KMS-11 (cell line): ENCODE data around the gene IER5L.

Experiments used
- H2AFZ ChIP-seq: fragments of 200-600 bp; sonication (generic); 2 replicates; pipeline ENCODE4 v1.6.1; 2016; ENCODE audit warnings: antibody characterized with exemption, mixed run types, low read depth
- H3K27ac ChIP-seq: fragments of 200-600 bp; sonication (generic); 2 replicates; pipeline ENCODE4 v1.6.1; 2016; ENCODE audit warnings: mild to moderate bottlenecking, mixed run types
- H3K27me3 ChIP-seq: fragments of 200-600 bp; sonication (generic); 2 replicates; pipeline ENCODE4 v1.6.1; 2017; ENCODE audit warnings: mild to moderate bottlenecking, low read depth, mixed run types, moderate library complexity; ENCODE audit not compliant: insufficient read depth
- H3K36me3 ChIP-seq: fragments of 200-600 bp; sonication (generic); 2 replicates; pipeline ENCODE4 v1.6.1; 2017; ENCODE audit warnings: mild to moderate bottlenecking, mixed run types; ENCODE audit not compliant: insufficient read depth
- H3K4me1 ChIP-seq: fragments of 200-600 bp; sonication (generic); 2 replicates; pipeline ENCODE4 v1.6.1; 2016; ENCODE audit warnings: mild to moderate bottlenecking, low read depth, mixed run types; ENCODE audit not compliant: poor library complexity, severe bottlenecking
- H3K4me2 ChIP-seq: fragments of 200-600 bp; sonication (generic); 2 replicates; pipeline ENCODE4 v1.7.0; 2016; ENCODE audit warnings: mild to moderate bottlenecking, mixed run types
- H3K4me3 ChIP-seq: fragments of 200-600 bp; sonication (generic); IDR thresholded peaks from 2 replicates; pipeline ENCODE4 v1.6.1; 2017; ENCODE audit warnings: low read depth, low read length, mixed read lengths; ENCODE audit not compliant: insufficient read depth
- H3K79me2 ChIP-seq: fragments of 200-600 bp; sonication (generic); 2 replicates; pipeline ENCODE4 v1.6.1; 2016; ENCODE audit warnings: low read depth, mixed run types; ENCODE audit not compliant: insufficient read depth
- H3K9ac ChIP-seq: fragments of 200-600 bp; sonication (generic); 2 replicates; pipeline ENCODE4 v1.6.1; 2016; ENCODE audit warnings: mild to moderate bottlenecking, mixed run types
- H4K20me1 ChIP-seq: fragments of 200-600 bp; sonication (generic); 2 replicates; pipeline ENCODE4 v1.6.1; 2016; ENCODE audit warnings: mild to moderate bottlenecking, mixed run types; ENCODE audit not compliant: insufficient read depth
- TF ChIP-seq, protein P1 (sequence below): fragments of 200-600 bp; sonication (generic); conservative IDR thresholded peaks from 2 replicates; pipeline ENCODE4 v1.6.1; 2017; ENCODE audit warnings: low read depth, mild to moderate bottlenecking, antibody characterized with exemption, low read length, moderate library complexity, mixed read lengths

IER5L gene

GRCh38 chr9:129154866-129155477, 23.1 kb downstream of the IER5L start:
- H3K4me2 ChIP-seq, result no peak overlapping the region
- H4K20me1 ChIP-seq, result no peaks in the 10 kb centered on the region
- no peaks in the 10 kb centered on the region for H3K36me3 ChIP-seq
- TF ChIP-seq, protein P1, sequence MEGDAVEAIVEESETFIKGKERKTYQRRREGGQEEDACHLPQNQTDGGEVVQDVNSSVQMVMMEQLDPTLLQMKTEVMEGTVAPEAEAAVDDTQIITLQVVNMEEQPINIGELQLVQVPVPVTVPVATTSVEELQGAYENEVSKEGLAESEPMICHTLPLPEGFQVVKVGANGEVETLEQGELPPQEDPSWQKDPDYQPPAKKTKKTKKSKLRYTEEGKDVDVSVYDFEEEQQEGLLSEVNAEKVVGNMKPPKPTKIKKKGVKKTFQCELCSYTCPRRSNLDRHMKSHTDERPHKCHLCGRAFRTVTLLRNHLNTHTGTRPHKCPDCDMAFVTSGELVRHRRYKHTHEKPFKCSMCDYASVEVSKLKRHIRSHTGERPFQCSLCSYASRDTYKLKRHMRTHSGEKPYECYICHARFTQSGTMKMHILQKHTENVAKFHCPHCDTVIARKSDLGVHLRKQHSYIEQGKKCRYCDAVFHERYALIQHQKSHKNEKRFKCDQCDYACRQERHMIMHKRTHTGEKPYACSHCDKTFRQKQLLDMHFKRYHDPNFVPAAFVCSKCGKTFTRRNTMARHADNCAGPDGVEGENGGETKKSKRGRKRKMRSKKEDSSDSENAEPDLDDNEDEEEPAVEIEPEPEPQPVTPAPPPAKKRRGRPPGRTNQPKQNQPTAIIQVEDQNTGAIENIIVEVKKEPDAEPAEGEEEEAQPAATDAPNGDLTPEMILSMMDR, result no peak
- H3K9ac ChIP-seq, result no peak overlapping the region
- no peak overlapping the region for H3K4me3 ChIP-seq
- H3K4me1 ChIP-seq, result no peaks in the 10 kb centered on the region
- H3K27ac ChIP-seq, result no peak overlapping the region
- H3K27me3 ChIP-seq, result no peaks in the 10 kb centered on the region
- H2AFZ ChIP-seq, result no peak overlapping the region
- H3K79me2 ChIP-seq, result no peaks in the 10 kb centered on the region

- H3K27me3 ChIP-seq, result no peaks in the 10 kb centered on the region
- H3K4me1 ChIP-seq, result no peaks in the 10 kb centered on the region
- H2AFZ ChIP-seq, result no peak overlapping the region
- H3K27ac ChIP-seq, result no peak overlapping the region
- H3K36me3 ChIP-seq, result no peaks in the 10 kb centered on the region
- H3K79me2 ChIP-seq, result no peaks in the 10 kb centered on the region
- no peak overlapping the region for H3K4me3 ChIP-seq
- H3K4me2 ChIP-seq, result no peak overlapping the region
- TF ChIP-seq, protein P1, result no peak
- H3K9ac ChIP-seq, result no peak overlapping the region
- no peaks in the 10 kb centered on the region for H4K20me1 ChIP-seq
Observed at GRCh38 chr9:129151469-129151868, 26.6 kb downstream of the IER5L start.

GRCh38 chr9:129150672-129151211, 27.3 kb downstream of the IER5L start:
- no peaks in the 10 kb centered on the region for H3K27me3 ChIP-seq
- H3K4me3 ChIP-seq, result no peak overlapping the region
- H3K4me1 ChIP-seq, result no peaks in the 10 kb centered on the region
- no peak overlapping the region for H3K27ac ChIP-seq
- H3K9ac ChIP-seq, result no peak overlapping the region
- H3K4me2 ChIP-seq, result no peak overlapping the region
- no peaks in the 10 kb centered on the region for H3K79me2 ChIP-seq
- H2AFZ ChIP-seq, result no peak overlapping the region
- no peaks in the 10 kb centered on the region for H4K20me1 ChIP-seq
- TF ChIP-seq, protein P1, result no peak
- H3K36me3 ChIP-seq, result no peaks in the 10 kb centered on the region

DNA sequence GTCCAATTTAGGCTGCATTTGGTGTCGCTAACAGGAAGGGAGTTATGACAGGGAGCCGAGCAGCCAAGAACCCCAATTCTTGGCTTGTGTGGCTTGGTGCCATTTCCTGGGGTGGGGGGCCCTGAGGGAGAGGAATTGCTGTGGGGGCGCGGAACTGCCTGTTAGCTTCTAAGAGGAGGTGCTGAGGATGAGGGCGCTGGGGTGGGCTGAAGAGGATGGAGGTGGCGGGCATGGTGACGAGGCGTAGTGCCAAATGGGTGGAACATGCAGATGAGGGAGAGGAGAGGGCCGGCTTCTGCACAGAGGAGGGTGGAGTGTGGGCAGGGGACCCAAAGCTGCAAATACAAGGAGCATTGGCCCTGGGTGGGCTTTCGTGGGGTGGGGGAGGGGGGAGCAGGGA, 27.9 kb downstream of the IER5L start:
- TF ChIP-seq, protein P1, result no peak
- Histone ChIP-seq H3K36me3 (no peaks in the 10 kb centered on the region), H3K4me1 (no peaks in the 10 kb centered on the region), H3K4me2 (no peak overlapping the region), H3K27ac (no peak overlapping the region), H3K9ac (no peak overlapping the region), H3K4me3 (no peak overlapping the region), H4K20me1 (no peaks in the 10 kb centered on the region), H2AFZ (no peak overlapping the region), H3K27me3 (no peaks in the 10 kb centered on the region), H3K79me2 (no peaks in the 10 kb centered on the region)
